CD4-positive, alpha-beta T cell treated with Interleukin-17A for 1 hour (primary cell): ENCODE results near the gene NBEAL1.
"Not testable (repeated sequence)": the region's sequence is repeated elsewhere in the genome, so short reads cannot be mapped to it uniquely, and the experiment has no call there.

Experiments
- DNase-seq: peaks from one replicate; pipeline ENCODE4 v3.0.0-alpha.2; 2020

The NBEAL1 gene

DNA sequence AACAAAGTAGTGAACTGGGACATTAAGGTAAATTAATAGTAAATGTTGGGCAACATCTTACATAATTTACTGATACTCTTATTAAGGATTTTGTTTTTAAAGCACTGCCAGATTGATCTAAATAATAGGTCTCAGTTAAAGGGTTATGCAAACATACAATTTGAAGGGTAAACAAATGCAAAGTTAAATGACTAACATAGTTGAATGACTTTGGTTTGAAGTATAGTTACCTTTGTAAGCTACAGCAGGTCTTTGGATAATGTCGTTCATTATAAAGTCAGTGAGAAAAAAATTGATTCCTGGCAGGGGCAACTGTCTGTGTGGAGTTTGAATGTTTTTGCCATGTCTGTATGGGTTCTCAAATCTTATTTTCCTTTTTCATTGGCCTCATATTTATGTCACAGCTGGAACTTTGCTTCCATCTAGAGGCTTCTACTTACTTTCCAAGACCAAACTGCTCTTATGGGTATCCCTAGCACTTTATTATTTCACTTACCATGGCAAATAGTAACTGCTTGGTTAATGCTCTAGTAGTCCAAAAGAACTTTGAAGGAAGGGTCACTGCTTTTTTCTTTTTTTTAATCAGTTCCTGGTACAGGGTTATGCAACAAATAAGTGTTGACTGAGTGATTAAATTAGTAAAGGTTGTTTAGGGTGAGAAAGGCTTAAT lies 107.8 kb downstream of the NBEAL1 start:
- DNase-seq = no peak

DNA sequence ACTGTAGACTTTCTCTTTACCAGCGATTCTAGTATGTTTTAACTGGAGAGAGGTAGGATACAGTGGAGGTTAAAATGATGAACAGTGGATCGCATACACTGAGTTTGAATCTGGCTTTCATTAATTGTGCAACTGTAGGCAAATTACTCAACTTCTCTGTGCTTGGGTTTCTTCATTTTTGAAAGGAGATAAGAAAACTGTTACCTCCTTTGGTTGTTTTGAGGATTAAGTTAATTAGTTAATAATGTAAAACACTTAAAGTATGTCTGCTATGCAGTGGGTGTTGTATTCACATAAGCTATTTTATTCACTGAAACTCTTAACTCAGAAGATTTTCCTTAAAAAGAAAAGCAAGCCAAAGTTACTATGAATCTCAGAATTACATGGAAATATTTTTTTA lies 112.3 kb downstream of the NBEAL1 start:
- no peak for DNase-seq

DNA sequence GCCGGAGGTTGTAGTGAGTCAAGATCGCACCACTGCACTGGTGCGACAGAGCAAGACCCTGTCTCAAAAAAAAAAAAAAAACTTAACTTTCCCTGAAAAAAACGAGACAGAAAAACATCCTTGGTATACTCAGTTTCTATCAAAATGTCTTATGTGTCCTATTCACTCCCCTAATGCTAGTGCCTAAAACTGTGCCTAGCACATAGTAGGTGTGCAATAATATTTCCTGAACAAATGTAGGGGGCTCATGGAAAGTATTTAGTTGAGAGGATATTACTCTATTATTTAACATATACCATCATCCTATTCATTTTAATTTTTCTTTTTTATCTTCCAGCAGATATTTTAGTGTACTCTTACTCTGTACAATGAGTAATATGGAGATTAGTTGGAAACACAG lies 120.4 kb downstream of the NBEAL1 start:
- DNase-seq = no peak

DNA sequence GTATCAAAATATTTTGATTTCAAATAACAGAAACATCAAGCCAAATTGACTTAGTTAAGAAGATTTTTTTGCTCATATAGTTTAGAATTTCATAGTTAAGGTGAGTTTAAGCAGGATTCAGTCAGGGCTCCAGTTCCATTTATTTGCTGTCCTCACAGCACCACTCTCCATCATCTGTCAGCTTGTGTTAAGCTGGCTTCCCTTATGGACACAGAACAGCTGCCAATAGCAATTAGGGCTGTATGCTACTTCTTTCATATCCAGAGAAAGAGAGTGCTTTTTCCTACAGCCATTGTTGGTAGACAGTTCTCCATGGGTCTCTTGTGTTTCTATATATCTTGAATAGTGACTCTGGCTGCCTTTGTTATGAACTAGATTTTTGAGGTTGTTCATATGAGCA lies 128.7 kb downstream of the NBEAL1 start:
- DNase-seq = no peak

DNA sequence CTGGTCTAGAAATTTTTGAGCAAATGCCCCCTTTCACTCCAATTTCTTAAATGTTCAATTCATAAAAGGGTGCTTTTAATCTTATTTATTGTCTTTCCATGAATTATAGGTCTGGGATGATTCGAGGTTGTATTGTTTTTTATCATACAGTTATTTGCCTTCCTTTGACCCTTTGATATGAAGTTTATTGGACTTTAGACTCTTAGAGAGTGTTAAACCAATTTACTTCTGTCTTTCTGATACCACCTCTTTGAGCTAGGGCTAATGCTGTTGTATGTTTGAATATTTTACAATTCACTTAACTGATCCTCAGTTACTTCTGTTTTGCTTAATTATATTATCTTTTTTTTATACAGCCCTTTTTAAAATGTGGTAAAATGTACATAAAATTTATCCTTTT lies 134.5 kb downstream of the NBEAL1 start:
- no peak for DNase-seq

DNA sequence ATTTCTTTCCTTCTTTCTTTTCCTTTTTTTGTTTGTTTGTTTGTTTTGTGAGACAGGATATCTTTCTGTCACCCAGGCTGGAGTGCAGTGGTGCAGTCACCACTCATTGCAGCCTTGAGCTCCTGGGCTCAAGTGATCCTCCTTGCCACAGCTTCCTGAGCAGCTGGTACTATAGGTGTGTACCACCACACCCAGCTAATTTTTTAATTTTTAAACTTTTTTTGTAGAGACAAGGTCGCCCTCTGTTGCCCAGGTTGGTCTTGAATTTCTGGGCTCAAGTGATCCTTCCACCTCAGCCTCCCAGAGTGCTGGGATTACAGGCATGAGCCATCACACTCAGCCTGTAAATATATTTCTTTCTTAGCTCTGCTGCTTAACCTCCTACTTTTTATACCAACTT lies 140.7 kb downstream of the NBEAL1 start:
- peak; percentile 35 for DNase-seq

DNA sequence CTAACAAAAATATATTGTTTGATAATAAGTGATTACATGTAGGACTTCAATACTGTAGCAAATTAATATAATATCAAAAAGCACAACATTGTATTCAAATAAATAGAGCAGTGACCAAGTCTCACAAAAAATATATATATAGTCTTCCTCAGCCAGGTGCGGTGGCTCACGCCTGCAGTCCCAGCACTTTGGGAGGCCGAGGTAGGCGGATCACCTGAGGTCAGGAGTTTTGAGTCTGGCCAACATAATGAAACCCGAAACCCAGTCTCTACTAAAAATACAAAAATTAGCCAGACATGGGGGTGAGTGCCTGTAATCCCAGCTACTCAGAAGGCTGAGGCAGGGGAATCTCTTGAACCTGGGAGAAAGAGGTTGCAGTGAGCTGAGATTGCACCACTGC lies 148.0 kb downstream of the NBEAL1 start:
- not testable (repeated sequence) for DNase-seq

DNA sequence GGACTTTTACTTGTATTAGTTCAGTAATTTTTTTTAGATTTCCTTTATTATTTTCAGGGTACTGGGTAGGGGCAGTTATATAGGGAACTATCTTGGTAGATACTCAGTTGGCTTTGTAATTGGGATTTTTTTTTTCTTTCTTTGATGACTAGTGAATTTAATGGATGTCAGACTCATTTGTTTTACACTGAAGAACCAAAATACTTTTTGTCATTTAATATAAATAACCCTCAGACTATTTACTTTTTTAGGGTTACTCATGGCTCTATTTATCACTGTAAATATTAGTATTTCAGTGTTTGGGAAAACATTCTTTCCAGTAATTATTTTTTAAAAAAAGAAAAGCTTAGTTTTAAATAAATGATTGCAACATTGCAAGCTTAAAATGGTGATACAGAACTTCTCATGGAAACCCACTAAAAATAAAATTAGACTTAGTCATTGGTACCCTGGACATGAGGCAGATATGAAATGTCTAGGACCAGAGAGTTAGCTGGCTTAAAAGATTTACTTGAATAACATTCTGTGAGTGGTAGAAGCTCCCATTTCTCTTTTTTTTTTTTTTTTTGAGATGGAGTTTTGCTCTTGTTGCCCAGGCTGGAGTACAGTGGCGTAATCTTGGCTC lies 149.7 kb downstream of the NBEAL1 start:
- no peak for DNase-seq

DNA sequence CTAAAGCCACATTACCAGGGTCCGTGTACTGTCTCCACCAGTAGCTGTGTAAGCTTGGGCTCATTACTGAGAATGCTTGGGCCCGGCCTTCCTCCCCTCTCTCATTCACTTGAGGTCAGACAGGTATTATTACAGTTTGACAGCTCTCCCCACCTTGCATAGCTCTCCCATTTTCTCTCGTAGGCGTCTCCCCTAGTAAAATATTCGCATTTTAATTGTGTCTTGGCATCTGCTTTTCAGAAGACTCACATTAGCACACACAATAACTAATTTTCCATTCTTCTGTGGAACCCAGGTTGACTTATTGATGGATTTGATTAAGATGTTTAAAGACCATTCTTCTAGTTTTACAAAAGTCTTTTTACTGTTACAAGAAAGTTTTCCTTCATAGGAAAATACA lies 153.1 kb downstream of the NBEAL1 start:
- DNase-seq = no peak

DNA sequence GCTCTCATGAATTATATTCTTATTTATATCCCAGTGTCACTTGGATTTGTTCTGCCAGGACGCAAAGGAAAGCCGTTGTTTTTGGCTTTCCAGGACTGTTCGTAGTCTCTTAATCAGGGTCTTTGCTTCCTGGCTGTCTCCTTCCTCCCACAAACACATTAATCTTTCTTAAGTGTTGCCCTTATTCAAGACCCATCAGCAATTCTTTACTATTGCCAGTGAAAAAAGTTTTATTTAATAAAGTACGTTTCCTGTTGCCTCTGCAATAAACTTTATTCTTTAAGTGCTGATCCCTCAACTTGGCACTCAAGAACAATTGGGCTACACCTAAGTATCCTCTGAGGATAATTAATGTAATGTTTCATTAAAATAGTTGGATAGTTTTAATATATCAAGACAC lies 155.8 kb downstream of the NBEAL1 start:
- no peak for DNase-seq

DNA sequence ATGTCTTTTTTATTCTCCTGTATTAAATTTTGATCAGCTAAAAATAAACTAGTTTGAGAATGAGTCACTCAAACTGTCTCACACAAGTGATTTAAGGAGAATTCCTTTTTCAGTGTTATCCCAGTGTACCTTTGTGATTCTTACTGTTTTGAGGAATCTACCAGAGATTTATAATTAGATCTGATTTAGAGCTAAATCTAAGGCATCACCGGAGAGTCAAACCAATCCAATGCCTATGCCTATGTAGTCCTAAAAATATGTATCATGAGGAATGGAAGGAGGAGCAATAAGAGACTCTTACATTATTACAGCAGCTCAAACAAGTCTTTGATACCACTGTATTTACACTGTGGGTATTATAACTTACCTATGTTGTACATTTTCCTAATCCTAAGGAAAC lies 160.7 kb downstream of the NBEAL1 start:
- no peak for DNase-seq

DNA sequence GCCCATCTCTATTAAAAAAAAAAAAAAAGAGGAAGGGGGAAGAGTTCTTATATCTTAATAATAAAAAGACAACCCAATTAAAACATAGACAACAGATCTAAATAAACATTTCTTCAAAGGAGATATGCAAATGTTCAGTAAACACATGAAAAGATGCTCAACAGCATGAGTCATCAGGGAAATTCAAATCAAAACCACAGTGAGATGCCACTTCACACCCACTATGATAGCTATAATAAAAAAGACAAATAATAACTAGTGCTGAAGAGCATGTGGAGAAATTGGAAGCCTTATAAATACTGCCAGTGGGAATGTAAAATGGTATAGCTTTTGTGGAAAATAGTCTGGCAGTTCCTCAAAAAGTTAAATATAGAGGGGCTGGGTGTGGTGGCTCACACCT lies 162.7 kb downstream of the NBEAL1 start:
- peak; percentile 14 for DNase-seq

DNA sequence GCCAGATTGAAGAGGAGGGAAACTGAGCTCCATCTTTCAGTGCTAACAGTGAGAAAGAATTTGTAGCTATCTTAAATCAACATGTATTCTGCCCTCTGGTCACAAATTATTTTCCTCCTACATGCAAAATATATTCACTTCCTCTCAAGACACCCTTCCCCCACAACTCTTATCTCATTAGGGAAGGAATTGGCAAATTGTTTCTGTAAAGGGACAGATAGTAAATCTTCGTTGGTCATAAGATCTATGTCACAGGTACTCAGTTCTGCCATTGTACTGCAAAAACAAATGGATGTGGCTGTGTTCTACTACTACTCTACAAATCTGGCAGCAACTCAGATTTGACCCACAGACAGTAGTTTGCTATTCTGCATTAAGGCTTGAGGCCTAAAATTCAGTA lies 171.2 kb downstream of the NBEAL1 start:
- DNase-seq = no peak

DNA sequence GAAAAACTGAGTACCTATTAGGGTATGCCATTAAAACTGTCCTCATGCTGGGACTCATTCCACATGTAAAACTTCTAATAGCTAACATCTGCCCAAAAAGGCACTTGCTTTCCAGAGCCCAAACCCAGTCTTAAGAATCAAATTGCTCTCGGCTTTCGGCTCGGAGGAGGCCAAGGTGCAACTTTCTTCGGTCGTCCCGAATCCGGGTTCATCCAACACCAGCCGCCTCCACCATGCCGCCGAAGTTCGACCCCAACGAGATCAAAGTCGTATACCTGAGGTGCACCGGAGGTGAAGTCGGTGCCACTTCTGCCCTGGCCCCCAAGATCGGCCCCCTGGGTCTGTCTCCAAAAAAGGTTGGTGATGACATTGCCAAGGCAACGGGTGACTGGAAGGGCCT lies 175.9 kb downstream of the NBEAL1 start:
- not testable (repeated sequence) for DNase-seq

DNA sequence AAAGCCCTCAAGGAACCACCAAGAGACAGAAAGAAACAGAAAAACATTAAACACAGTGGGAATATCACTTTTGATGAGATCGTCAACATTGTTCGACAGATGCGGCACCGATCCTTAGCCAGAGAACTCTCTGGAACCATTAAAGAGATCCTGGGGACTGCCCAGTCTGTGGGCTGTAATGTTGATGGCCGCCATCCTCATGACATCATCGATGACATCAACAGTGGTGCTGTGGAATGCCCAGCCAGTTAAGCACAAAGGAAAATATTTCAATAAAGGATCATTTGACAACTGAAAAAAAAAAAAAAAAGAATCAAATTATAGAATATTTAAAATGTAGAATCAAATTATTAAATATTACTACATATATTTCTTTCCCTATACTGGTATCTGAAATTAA lies 176.4 kb downstream of the NBEAL1 start:
- DNase-seq = not testable (repeated sequence)

DNA sequence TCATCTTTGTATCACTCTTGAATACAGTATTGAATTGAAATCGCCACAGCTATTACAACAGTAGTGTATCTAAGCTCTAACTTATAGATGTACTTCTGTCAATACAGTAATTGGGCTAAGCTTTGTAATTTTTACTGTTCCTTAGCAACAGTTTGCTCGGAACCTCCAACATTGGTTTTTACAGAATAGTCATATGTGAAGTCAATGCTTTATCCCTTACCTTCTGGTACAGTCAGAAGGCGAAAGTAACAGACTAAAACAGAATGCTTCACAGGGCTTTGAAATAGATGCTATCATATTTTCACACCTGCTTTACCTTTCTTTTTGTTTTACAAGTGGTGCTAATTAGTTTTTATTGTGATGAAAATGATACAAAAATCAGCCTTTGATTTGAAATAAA lies 177.3 kb downstream of the NBEAL1 start:
- DNase-seq = no peak

DNA sequence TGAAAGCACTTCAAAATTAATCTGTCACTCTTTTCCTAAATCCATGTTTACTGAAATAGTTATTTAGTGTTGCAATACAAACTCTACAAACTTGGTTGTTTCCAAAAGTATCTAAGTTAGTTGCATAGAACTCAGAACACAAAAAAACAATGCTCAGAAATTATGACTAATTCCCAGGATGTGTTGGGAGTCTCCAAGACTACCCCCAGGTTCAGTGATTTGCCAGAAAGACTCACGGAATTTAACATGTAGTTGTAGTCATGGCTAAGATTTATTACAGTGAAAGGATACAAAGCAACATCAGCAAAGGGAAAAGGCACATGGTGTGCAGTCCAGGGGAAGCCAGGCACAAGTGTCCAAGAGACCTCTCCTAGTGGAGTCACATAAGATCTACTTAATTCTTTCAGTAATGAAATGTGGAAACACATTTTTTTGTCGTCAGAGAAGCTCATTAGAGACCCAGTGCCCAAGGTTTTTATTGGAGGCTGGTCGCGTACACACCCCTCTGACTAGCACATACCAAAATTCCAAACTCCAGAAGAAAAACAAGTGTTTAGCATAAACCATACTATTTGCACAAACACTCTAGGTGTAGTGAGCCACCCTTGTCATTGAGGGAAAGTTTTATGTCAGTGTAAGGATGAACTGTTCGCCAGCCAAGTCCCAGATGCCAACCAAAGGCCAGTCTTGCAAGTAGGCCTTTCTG lies 180.8 kb downstream of the NBEAL1 start:
- no peak for DNase-seq

DNA sequence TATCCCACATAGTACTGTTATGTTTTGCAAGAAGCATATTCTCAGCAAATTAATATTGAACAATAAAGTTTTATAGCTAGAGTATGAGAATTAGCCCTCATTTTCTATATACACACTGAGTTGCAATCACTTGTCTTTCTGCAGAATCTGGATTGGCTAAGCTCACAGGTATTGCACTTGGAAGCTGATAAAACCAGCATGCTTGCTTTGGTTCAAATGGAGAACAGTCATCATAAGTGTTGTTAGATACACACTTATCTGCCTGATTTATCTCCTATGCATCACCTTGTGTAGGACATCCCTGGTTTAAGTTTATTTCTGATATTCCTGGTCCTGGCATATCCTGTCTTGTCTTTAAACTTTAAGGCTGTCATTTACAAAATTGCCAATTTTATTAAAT lies 186.2 kb downstream of the NBEAL1 start:
- no peak for DNase-seq

DNA sequence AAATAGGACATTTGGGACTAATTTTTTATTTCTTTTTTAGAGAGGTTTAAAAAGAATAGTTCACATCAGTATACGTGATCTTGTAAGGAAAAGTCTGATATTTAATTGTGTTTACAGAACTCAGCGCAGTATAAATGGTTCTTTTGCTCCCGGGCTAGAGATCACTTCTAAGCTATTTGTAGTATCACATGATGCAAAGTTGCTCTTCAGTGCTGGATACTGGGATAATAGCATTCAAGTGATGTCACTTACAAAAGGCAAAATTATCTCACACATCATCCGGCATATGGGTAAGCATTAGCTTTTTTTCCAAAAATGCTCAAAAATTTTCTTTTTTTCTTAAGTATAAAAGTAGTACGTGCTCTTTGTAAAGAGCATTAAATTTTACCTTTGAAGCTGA lies 186.8 kb downstream of the NBEAL1 start:
- no peak for DNase-seq

DNA sequence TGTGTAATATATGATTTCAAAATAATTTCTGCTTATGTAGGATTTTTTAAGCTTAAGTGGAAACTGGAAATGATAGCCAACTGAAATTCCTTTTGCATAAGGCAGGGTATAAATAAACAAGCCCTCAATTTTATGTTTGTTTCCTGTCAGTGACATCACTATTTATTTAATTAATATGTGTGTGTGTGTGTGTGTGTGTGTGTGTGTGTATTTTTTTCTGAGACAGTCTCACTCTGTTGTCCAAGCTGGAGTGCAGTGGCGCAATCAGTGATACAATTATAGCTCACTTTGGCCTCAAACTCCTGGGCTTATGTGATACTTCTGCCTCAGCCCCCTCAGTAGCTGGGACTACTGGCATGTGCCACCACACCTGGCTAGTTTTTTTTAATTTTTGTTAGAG lies 194.9 kb downstream of the NBEAL1 start:
- no peak for DNase-seq

DNA sequence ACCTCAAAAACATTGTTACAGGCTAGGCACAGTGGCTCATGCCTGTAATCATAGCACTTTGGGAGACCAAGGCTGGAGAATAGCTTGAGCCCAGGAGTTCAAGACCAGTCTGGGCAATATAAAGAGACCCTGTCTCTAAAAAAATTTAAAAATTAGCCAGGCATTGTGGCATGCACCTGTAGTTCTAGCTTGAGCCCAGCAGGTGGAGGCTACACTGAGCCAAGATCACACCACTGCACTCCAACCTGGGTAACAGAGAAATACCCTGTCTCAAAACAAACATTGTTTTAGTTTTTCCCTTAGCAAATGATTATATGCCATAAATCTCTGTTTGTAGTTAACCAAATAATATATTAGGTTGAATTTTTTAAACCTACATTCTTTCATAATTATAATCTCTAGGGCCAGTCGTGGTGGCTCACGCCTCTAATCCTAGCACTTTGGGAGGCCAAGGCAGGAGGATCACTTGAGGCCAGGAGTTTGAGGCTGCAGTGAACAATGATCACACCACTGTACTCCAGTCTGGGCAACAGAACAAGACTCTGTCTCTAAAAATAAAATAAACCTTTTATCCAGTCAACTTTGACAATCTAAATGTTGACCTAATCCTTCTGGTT lies 210.9 kb downstream of the NBEAL1 start:
- peak; percentile 52 for DNase-seq

DNA sequence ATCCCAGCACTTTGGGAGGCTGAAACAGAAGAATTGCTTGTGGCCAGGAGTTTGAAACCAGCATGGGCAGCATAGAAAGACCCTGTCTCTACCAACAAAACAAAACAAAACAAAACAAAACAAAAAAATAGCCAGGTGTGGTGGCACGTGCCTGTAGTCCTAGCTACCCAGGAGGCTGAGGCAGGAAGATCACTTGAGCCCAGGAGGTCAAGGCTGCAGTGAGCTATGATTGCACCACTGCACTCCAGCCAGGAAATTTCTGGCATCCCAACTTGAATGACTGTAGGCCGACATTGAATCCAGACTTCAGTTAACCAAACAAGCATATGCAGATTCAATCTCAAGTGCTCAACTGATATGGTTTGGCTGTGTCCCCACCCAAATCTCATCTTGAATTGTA lies 215.0 kb downstream of the NBEAL1 start:
- not testable (repeated sequence) for DNase-seq

DNA sequence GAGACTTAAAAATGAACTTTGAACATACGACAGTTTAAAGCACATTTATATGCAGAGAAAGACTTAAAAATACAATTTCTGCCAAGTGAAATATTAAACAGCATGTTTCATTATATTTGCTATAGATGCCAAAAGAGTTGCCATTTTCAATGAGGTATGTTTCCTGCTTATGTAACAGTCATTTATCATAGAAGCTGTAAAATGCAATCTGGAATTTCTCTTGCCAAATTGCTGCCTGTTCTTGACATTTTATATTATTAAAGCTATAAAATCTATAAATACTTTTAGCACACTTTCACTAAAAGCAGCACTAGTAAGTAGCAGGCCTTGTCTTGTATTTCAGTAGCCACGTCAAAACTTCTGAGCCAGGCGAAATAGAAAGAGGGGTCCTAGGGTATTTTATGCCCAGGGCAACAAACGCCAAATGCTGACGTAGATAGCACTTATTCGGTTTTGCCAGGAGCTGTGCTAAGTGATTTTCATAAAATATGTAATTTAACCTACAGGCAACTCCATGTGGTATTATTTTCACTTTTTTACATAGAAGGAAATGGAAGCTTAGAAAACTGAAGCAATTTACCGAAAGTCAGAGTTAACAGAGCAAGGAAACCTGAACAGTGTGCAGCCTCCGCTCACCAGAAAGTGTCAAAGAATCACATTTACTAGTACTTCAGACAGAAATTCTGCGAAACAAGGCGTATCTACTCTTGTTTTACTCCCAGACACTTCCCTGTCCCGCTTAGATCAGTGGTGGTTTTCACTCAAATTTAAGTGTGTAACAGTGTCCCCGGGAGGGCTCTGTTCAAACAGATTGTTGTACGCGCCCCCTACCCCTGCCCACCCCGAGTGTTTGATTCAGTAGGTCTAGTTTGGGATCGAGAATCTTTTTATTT lies 222.9 kb downstream of the NBEAL1 start:
- no peak for DNase-seq
